Measurements from ENCODE around the gene TUBGCP5. TPM values are rescaled to one million over a fixed set of nuclear protein-coding genes. Genes with fewer than 3 reads are reported as not detected.

Gene TUBGCP5
- total and polyA plus RNA-seq, 2 of the 4 experiments (the other 2 are of a cell fraction) = 13.0 to 19.4 TPM

GRCh38 chr15:22963641-22964040 lies 75.7 kb downstream of the TUBGCP5 start:
- no TSS peak for BruUV-seq (replicated peaks)

More at GRCh38 chr15:22963641-22964040, 75.7 kb downstream of the TUBGCP5 start:
- DNase-seq (peak; percentile 44), ATAC-seq (ENCODE audit: low read depth) (peak; percentile 34; the same call in 1 of the 2 replicates)
- POLR2A ChIA-PET (ENCODE audit: unreplicated experiment) = no interaction called here
- 0 out of 2 replicates have a peak overlapping the region, but pooled peaks have one; percentile 27 for H3K9ac ChIP-seq (ENCODE audit: low read depth, low read length)
- 60% methylated on average over 2 of the region's 12 CpGs; no CpG with 5 or more reads in 1 of the 2 experiments for WGBS, 2 experiments (ENCODE audit: extremely low coverage in 2 of 2, insufficient read length in 1 of 2)
- dilution Hi-C loops (cut with HindIII; ENCODE audit: low sequenced_read_pairs, unreplicated experiment) = no loop called here
- H3K4me2 ChIP-seq (ENCODE audit: low read depth, low read length) = peak overlapping the region; percentile 33; the same call in 1 of the 2 replicates
- H2BK15ac ChIP-seq (ENCODE audit: low read depth, low read length) = no peak overlapping the region
- peaks cover 3% of the 10 kb centered on the region for H3K36me3 ChIP-seq (ENCODE audit: control insufficient read depth, insufficient read depth, low read length)
- TF ChIP-seq NFE2L2 (IDR thresholded peaks at IDR 0.05; ENCODE audit: low read depth, low read length) (no peak), CEBPB (IDR thresholded peaks at IDR 0.05; ENCODE audit: low read depth, low read length) (peak; percentile 39; the same call in 1 of the 2 replicates)
- H2AFZ ChIP-seq (replicated peaks; ENCODE audit: low read length, poor library complexity) = peak overlapping the region; percentile 54
- H3K23ac ChIP-seq (ENCODE audit: low read depth, low read length) = peak overlapping the region; percentile 56; the same call in 1 of the 2 replicates
- 0 out of 2 replicates have a peak overlapping the region, but pooled peaks have one; percentile 40 for H2BK20ac ChIP-seq (ENCODE audit: low read depth, low read length)
- H3K4me3 ChIP-seq (ENCODE audit: insufficient read depth, low read depth, low read length) = no peak overlapping the region
- in situ Hi-C loops (cut with MboI; ENCODE audit: low sequenced_read_pairs) = no loop called here
- H3K9me1 ChIP-seq (ENCODE audit: insufficient read depth, low read length) = peaks cover 43% of the 10 kb centered on the region
- H3K4me1 ChIP-seq (ENCODE audit: control insufficient read depth, insufficient read depth, low read length) = peaks cover 25% of the 10 kb centered on the region
- H4K8ac ChIP-seq (ENCODE audit: low read depth in 2 of 2, low read length in 2 of 2) = peak overlapping the region in 1 of 2 experiments; percentile 61; a peak in 2 of 4 replicates
- H3K18ac ChIP-seq (ENCODE audit: low read depth, low read length) = peak overlapping the region; percentile 2; the same call in 1 of the 2 replicates
- H3K14ac ChIP-seq (replicated peaks; ENCODE audit: low read depth, low read length) = peak overlapping the region; percentile 88
- H3K56ac ChIP-seq (ENCODE audit: extremely low read depth, insufficient read depth, low read length) = no peak overlapping the region
- no peak overlapping the region for H4K5ac ChIP-seq (ENCODE audit: low read depth, low read length)
- H3K4ac ChIP-seq (ENCODE audit: low read depth, low read length) = peak overlapping the region; percentile 73
- peak overlapping the region; percentile 83 for H3K27ac ChIP-seq (ENCODE audit: insufficient read depth, low read length)
- H4K91ac ChIP-seq (ENCODE audit: insufficient read depth, low read depth, low read length) = no peak overlapping the region; the same call in 1 of the 2 replicates
- peak overlapping the region; percentile 75 for H2BK5ac ChIP-seq (ENCODE audit: low read depth, low read length, poor library complexity, severe bottlenecking)
- peaks cover 94% of the 10 kb centered on the region for H4K20me1 ChIP-seq (ENCODE audit: insufficient read depth, low read length)
- peaks cover 12 to 86% of the 10 kb centered on the region in 2 experiments for H3K79me1 ChIP-seq (ENCODE audit: low read depth in 1 of 2, low read length in 2 of 2)
- peak overlapping the region; percentile 45; the same call in 1 of the 2 replicates for H2BK120ac ChIP-seq (ENCODE audit: low read depth, low read length)
- H3K9me3 ChIP-seq (ENCODE audit: control insufficient read depth, insufficient read depth, low read length) = no peaks in the 10 kb centered on the region
- CTCF ChIA-PET = interaction anchor here (0.6 to 1.5 kb wide), 3 partner anchors 13 to 75 kb away, joined by 3 to 6 read pairs (median 3); no protein-coding TSS in a partner anchor
- peak overlapping the region; percentile 62 for H2AK9ac ChIP-seq (replicated peaks; ENCODE audit: low read depth, low read length, poor library complexity)
- intact Hi-C loops (cut with micrococcal nuclease) = no loop called here
- no peaks in the 10 kb centered on the region for H3K27me3 ChIP-seq (ENCODE audit: control insufficient read depth, insufficient read depth, low read length)
- H2AK5ac ChIP-seq (ENCODE audit: low read depth, low read length) = peak overlapping the region; percentile 90

Data from IMR-90 (cell line).